Stomach (tissue), 4 donors: ENCODE data around the gene MISP.

Experiments
- CTCF ChIP-seq, 7 experiments: fragments of 450-650 bp in 4 of 7; fragments of 200-600 bp in 3 of 7; sonication (generic) in 3 of 7; IDR thresholded peaks; one replicate each; pipeline ENCODE4 v1.5.1; 2016 to 2019; ENCODE audit warnings: antibody characterized with exemption in 7 of 7, control low read depth in 2 of 7, mild to moderate bottlenecking in 1 of 7
- POLR2AphosphoS5 ChIP-seq, 3 donors: sonication (generic); formaldehyde crosslinking; IDR thresholded peaks; one replicate each; pipeline ENCODE4 v1.6.1; 2016; ENCODE audit warnings: antibody characterized with exemption in 3 of 3

- TF ChIP-seq CTCF (IDR thresholded peaks at IDR 0.05) (no peak), POLR2AphosphoS5 (IDR thresholded peaks at IDR 0.05) (no peak)
Observed at GRCh38 chr19:723247-723646, 27.7 kb upstream of the MISP start.
